BE2C (cell line): ENCODE data around the gene AGAP3.

Experiments used
- DNase-seq: peaks from one replicate; pipeline ENCODE4 v3.0.0-alpha.2; 2020
- H3K27me3 ChIP-seq: fragments of 250-450 bp; sonication (Bioruptor Pico); 2 replicates; pipeline ENCODE4 v1.5.1; 2020; ENCODE audit warnings: mild to moderate bottlenecking
- H3K36me3 ChIP-seq: fragments of 250-450 bp; sonication (Bioruptor Pico); 2 replicates; pipeline ENCODE4 v1.5.1; 2020; ENCODE audit warnings: mild to moderate bottlenecking
- H3K4me1 ChIP-seq: fragments of 250-450 bp; sonication (Bioruptor Pico); 2 replicates; pipeline ENCODE4 v1.5.1; 2020
- H3K4me3 ChIP-seq: 2 replicates; pipeline ENCODE4 v1.5.1; 2011; ENCODE audit warnings: low read depth, low read length
- H3K9me3 ChIP-seq: fragments of 250-450 bp; sonication (Bioruptor Pico); 2 replicates; pipeline ENCODE4 v1.5.1; 2020
- TF ChIP-seq, protein P1 (sequence below): IDR thresholded peaks from 2 replicates; pipeline ENCODE4 v1.5.1; 2012; ENCODE audit warnings: mild to moderate bottlenecking, low read depth, low read length

Gene AGAP3

DNA sequence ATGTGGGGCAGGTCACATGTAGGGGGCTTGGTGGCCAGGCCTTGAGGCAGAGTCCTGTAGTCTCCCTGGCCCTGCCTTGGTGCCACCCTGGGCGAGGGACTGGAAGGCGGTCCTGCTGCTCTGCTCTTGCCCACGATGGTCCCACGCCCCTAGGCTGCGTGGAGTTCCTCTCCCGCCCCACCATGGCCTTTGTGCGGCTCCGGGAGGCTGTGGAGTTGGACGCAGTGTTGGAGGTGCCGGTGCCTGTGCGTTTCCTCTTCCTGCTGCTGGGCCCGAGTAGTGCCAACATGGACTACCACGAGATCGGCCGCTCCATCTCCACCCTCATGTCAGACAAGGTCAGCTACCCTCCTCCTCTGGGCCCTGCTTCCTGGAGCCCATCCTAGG lies 15.7 kb upstream of the AGAP3 start:
- peaks cover 94% of the 10 kb centered on the region for H3K36me3 ChIP-seq
- no peaks in the 10 kb centered on the region for H3K9me3 ChIP-seq
- no peak overlapping the region for H3K4me3 ChIP-seq
- DNase-seq = no peak
- TF ChIP-seq, protein P1, sequence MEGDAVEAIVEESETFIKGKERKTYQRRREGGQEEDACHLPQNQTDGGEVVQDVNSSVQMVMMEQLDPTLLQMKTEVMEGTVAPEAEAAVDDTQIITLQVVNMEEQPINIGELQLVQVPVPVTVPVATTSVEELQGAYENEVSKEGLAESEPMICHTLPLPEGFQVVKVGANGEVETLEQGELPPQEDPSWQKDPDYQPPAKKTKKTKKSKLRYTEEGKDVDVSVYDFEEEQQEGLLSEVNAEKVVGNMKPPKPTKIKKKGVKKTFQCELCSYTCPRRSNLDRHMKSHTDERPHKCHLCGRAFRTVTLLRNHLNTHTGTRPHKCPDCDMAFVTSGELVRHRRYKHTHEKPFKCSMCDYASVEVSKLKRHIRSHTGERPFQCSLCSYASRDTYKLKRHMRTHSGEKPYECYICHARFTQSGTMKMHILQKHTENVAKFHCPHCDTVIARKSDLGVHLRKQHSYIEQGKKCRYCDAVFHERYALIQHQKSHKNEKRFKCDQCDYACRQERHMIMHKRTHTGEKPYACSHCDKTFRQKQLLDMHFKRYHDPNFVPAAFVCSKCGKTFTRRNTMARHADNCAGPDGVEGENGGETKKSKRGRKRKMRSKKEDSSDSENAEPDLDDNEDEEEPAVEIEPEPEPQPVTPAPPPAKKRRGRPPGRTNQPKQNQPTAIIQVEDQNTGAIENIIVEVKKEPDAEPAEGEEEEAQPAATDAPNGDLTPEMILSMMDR = no peak
- no peaks in the 10 kb centered on the region for H3K27me3 ChIP-seq
- H3K4me1 ChIP-seq = no peaks in the 10 kb centered on the region

DNA sequence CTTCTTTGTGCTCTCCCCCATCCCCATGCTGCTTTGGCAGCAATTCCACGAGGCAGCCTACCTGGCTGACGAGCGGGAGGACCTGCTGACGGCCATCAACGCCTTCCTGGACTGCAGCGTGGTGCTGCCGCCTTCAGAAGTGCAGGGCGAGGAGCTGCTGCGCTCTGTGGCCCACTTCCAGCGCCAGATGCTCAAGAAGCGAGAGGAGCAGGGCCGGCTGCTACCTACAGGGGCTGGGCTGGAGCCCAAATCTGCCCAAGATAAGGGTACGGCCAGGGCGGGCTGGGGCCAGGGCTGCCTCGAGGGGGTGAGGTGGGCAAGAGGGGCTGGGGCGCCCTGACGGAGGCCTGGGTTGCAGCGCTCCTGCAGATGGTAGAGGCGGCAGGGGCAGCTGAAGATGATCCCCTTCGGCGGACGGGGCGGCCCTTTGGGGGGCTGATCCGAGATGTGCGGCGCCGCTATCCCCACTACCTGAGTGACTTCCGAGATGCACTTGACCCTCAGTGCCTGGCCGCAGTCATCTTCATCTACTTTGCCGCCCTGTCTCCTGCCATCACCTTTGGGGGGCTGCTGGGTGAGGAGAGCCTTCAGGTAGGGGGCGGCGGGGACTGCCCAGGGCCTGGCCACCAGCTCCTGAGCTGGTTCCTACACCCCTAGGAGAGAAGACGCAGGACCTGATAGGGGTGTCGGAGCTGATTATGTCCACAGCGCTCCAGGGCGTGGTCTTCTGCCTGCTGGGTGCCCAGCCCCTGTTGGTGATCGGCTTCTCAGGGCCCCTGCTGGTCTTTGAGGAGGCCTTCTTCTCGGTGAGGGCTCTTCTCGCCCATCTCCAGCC lies 15.0 kb upstream of the AGAP3 start:
- Histone ChIP-seq H3K36me3 (peaks cover 94% of the 10 kb centered on the region), H3K27me3 (no peaks in the 10 kb centered on the region), H3K9me3 (no peaks in the 10 kb centered on the region), H3K4me1 (no peaks in the 10 kb centered on the region), H3K4me3 (no peak overlapping the region)
- TF ChIP-seq, protein P1 = no peak
- no peak for DNase-seq

DNA sequence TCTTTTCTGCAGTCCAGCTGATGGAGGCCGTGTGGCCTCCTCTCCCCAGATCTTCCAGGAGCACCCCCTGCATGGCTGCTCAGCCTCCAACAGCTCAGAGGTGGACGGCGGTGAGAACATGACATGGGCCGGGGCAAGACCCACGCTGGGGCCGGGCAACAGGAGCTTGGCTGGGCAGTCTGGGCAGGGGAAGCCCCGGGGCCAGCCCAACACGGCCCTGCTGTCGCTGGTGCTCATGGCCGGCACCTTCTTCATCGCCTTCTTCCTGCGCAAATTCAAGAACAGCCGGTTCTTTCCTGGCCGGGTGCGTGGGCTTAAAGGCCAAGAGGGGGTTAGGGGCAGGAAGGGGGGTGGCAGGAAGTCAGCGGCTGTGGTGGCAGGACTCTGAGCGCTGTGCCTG lies 12.3 kb upstream of the AGAP3 start:
- no peak overlapping the region for H3K4me3 ChIP-seq
- TF ChIP-seq, protein P1 = no peak
- H3K9me3 ChIP-seq = no peaks in the 10 kb centered on the region
- no peak for DNase-seq
- H3K27me3 ChIP-seq = no peaks in the 10 kb centered on the region
- H3K4me1 ChIP-seq = peaks cover 23% of the 10 kb centered on the region
- peaks cover 77% of the 10 kb centered on the region for H3K36me3 ChIP-seq

DNA sequence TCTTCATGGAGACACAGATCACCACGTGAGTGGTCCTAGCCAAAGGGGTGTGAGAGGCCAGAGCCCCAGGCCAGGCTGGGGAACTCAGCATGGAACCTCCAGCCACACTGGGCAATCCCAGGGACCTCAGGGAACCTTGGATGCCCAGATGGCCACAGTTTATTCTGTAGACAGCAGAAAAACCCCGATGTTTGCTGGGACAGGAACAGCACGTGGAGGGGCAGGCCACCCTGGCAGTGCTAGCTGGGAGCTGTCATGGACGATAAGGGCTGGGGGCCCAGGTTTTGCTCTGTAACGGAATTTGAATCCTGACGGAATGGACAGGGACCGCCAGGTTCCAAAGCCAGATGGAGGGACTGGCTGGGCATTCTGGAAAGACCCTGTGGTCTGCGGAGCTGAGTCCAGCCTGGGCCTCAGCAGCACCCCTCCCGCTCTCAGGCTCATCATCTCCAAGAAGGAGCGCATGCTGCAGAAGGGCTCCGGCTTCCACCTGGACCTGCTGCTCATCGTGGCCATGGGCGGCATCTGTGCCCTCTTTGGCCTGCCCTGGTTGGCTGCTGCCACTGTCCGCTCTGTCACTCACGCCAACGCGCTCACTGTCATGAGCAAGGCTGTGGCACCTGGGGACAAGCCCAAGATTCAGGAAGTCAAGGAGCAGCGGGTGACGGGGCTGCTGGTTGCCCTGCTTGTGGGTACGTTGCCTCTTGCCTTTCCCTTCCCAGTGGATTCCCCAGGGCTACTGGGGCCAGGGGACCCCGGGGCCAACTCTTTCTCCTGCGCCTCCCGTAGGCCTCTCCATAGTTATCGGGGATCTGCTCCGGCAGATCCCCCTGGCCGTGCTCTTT lies 11.2 kb upstream of the AGAP3 start:
- no peak overlapping the region for H3K4me3 ChIP-seq
- TF ChIP-seq, protein P1 = no peak
- peaks cover 30% of the 10 kb centered on the region for H3K4me1 ChIP-seq
- H3K27me3 ChIP-seq = no peaks in the 10 kb centered on the region
- DNase-seq = peak; percentile 5
- no peaks in the 10 kb centered on the region for H3K9me3 ChIP-seq
- peaks cover 68% of the 10 kb centered on the region for H3K36me3 ChIP-seq

DNA sequence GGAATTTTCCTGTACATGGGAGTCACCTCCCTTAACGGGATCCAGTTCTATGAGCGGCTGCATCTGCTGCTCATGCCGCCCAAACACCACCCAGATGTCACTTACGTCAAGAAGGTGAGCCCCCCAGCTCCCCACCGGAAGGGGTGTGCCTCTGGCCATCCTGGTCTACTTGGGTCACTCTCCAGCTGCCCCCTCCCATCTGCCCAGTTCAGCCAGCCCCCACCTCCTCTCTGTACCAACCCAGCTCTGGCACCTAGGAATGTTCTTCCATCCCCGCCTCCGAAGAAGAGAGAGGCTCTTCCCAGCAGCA lies 10.7 kb upstream of the AGAP3 start:
- DNase-seq = no peak
- Histone ChIP-seq H3K36me3 (peaks cover 62% of the 10 kb centered on the region), H3K4me1 (peaks cover 30% of the 10 kb centered on the region), H3K9me3 (no peaks in the 10 kb centered on the region), H3K27me3 (no peaks in the 10 kb centered on the region), H3K4me3 (no peak overlapping the region)
- TF ChIP-seq, protein P1 = no peak

DNA sequence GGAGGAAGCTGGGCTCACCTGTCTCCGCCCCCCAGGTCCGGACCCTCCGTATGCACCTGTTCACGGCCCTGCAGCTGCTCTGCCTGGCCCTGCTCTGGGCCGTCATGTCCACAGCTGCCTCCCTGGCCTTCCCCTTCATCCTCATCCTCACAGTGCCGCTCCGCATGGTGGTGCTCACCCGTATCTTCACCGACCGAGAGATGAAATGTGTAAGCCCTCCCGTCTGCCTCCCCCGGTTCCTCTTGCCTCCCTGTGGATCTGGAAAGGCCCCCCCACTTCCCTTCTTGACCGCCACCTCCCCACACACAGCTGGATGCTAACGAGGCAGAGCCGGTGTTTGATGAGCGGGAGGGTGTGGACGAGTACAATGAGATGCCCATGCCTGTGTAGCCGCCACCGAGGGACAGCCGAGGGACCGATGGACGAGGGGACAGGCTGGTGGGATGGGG lies 10.3 kb upstream of the AGAP3 start:
- Histone ChIP-seq H3K9me3 (no peaks in the 10 kb centered on the region), H3K4me3 (no peak overlapping the region), H3K4me1 (peaks cover 30% of the 10 kb centered on the region), H3K27me3 (no peaks in the 10 kb centered on the region), H3K36me3 (peaks cover 58% of the 10 kb centered on the region)
- TF ChIP-seq, protein P1 = no peak
- DNase-seq = no peak
